Iris pigment epithelial cell (primary cell): ENCODE results near the gene PDE4B.
A peak's percentile ranks its signal among the peaks of the same experiment; 100 is the strongest.
"Not testable (repeated sequence)": the region's sequence is repeated elsewhere in the genome, so short reads cannot be mapped to it uniquely, and the experiment has no call there.

Source experiments
- DNase-seq: peaks from one replicate; pipeline ENCODE4 v3.0.0-alpha.2; 2011; ENCODE audit warnings: low read depth

Gene PDE4B

GRCh38 chr1:65953170-65953569 lies 160.5 kb downstream of the PDE4B start:
- no peak for DNase-seq

GRCh38 chr1:65955071-65955470 lies 162.4 kb downstream of the PDE4B start:
- no peak for DNase-seq

GRCh38 chr1:65955503-65955902 lies 162.8 kb downstream of the PDE4B start:
- DNase-seq = no peak

- peak; percentile 47 for DNase-seq
Observed at GRCh38 chr1:65958561-65959350, 166.1 kb downstream of the PDE4B start.

GRCh38 chr1:65959896-65960567 lies 167.3 kb downstream of the PDE4B start:
- DNase-seq = peak; percentile 50

- no peak for DNase-seq
Observed at GRCh38 chr1:65963156-65963888, 170.6 kb downstream of the PDE4B start.

GRCh38 chr1:65964123-65964522 lies 171.4 kb downstream of the PDE4B start:
- DNase-seq = no peak

- no peak for DNase-seq
Observed at GRCh38 chr1:65965112-65965996, 172.7 kb downstream of the PDE4B start.

GRCh38 chr1:65967492-65967891 lies 174.8 kb downstream of the PDE4B start:
- not testable (repeated sequence) for DNase-seq

GRCh38 chr1:65971547-65971946 lies 178.9 kb downstream of the PDE4B start:
- no peak for DNase-seq

- DNase-seq = no peak
Observed at GRCh38 chr1:65975708-65976107, 183.0 kb downstream of the PDE4B start.

GRCh38 chr1:65979136-65980044 lies 186.7 kb downstream of the PDE4B start:
- peak; percentile 14 for DNase-seq

- DNase-seq = no peak
Observed at GRCh38 chr1:65980237-65980636, 187.5 kb downstream of the PDE4B start.

GRCh38 chr1:65983500-65983899 lies 190.8 kb downstream of the PDE4B start:
- DNase-seq = no peak

- DNase-seq = no peak
Observed at GRCh38 chr1:65985393-65986066, 192.8 kb downstream of the PDE4B start.

GRCh38 chr1:65986146-65986545 lies 193.5 kb downstream of the PDE4B start:
- DNase-seq = no peak

GRCh38 chr1:65990161-65990560 lies 197.5 kb downstream of the PDE4B start:
- no peak for DNase-seq

GRCh38 chr1:65991694-65992093 lies 199.0 kb downstream of the PDE4B start:
- no peak for DNase-seq

- DNase-seq = no peak
Observed at GRCh38 chr1:65992165-65992821, 199.6 kb downstream of the PDE4B start.

GRCh38 chr1:65992831-65993271 lies 200.2 kb downstream of the PDE4B start:
- DNase-seq = no peak
